SW480 (cell line): ENCODE data around the gene HTR5A.
"Not testable (repeated sequence)": the region's sequence is repeated elsewhere in the genome, so short reads cannot be mapped to it uniquely, and the experiment has no call there.

Source experiments
- DNase-seq: peaks from one replicate; pipeline ENCODE4 v3.0.0-alpha.2; 2016; ENCODE audit warnings: low spot score

Gene HTR5A

DNA sequence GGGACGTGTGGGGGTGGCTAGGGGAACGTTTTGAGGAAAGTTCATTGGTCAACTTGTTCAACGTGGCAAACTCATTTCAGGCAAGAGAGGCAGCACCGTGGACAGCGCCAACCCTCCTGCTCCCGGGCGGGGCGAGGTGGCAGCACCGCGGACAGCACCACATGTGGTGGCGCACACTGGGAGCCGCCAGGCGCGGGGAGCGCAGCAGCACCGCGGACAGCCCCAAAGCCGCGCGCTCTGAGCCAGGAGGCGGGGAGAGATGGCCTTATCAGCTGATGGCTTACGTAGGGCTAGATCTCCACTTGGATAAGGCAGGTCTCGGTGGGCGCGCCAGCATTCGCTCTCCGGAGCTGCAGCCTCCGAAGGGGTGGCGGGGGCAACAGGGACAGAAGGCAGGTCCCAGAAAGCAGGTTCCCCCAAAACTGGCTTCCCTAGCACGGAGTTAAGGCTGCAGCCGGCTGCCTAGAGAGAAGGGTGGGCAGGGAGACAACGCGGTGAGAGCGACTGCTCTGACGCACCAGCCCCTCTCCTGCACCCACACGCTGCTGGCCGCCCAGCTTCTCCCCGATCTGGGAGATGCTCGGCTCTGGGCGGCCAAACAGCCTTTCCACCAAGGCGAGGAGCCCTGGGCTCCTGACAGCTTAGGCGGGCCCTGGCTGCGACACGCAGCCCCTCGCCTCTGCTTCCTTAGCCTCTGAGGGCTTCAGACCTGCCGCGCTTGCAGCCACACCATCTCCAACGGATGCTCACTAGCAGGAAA, at the start of gene HTR5A:
Gene HTR5A (plus strand): TSS at position 333 of the 760 bp plus-strand sequence. CDS start 576 bp downstream, outside the sequence.
- peak; percentile 42 for DNase-seq

DNA sequence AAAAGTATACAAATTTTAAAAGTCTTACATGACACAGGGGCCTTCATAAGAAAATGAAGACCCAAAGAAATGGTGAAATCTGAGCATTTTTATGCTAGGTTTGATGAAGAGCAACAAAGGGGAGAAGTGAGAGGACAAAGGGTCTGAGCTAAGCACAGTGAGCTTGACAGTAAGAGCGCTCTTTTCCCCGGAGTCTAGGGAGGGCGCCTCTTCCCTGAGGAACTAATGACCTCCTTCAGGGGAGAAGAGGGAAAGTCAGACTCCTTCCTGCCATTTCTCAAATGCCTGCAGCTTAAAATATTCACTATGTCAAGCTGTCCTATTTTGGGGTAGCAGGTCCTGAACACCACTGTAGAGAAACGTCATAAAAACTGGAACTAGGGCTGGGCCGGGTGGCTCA, 49.1 kb upstream of the HTR5A start:
- no peak for DNase-seq

DNA sequence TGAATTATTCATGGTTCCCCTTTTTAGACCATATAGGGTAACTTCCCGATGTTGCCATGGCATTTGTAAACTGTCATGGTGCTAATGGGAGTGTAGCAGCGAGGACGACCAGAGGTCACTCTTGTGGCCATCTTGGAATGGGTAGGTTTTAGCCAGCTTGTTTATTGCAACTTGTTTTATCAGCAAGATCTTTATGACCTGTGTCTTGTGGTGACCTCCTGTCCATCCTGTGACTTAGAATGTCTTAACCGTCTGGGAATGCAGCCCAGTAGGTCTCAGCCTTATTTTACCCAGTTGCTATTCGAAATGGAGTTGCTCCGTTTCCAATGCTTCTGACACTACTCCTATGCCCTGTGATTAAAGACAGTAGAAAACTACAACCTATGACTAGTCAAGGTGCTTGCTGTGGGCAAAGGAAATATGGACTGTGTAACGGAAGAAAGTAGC, 48.4 kb upstream of the HTR5A start:
- no peak for DNase-seq

DNA sequence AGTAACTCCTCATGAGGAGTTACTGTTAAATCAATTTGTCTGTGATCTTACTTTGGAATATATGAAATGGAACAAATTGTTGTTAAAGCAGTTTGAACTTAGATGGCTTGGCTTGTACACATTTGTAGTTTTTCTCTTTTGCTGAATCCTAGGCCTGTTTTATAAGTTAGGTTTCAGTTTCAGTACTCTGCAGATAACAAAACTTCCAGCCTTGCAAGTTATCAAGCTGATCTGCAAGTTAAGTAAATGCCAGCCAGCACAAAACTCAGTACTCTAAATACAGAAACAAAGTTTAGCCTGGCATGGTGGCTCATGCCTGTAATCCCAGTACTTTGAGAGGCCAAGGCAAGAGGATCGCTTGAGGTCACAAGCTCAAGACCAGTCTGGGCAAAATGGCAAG, 42.2 kb upstream of the HTR5A start:
- DNase-seq: no peak

DNA sequence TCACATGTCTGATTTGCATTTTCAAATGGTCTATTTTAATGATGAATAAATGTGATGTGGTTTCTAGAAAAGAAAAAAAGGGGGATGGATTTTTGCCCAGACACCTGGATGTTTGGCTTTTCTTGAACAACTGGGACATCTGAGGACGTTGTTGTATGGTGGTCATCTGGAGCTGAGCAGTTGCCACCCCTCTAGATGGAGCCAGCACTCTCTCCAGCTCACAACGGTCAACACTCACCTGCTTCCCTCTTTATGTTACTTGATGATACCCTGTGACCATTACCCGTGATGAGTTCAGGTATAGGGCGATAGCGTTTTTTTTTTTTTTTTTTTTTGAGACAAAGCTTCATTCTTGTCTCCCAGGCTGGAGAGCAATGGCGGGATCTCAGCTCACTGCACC, 37.1 kb upstream of the HTR5A start:
- DNase-seq: peak; percentile 18

DNA sequence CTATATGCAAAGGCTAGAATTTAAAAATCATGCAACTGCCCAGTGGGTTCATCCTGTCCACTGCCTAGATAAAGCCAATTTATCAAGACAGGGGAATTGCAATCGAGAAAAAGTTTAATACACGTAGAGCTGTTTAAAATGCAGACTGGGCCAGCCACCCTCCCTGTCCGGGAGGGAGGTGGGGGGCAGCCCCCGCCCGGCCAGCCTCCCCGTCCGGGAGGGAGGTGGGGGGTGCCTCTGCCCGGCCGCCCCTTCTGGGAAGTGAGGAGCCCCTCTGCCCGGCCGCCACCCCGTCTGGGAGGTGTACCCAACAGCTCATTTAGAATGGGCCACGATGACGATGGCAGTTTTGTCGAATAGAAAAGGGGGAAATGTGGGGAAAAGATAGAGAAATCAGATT, 35.6 kb upstream of the HTR5A start:
- not testable (repeated sequence) for DNase-seq

DNA sequence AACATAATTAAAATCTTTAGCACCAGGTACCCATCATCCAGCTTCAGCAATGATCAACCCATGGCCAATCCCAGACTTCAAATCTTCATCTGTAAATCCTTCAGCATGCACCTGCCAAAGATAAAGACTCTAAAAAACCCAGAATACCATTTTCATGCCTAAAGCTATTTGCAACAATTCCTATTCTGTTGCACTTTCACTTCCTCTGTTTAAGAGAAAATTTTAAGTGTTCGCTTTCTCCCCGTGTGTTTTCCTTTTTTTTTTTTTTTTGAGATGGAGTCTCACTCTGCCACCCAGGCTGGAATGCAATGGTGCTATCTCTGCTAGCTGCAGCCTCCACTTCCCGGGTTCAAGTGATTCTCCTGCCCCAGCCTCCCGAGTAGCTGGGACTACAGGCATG, 31.8 kb upstream of the HTR5A start:
- DNase-seq: no peak

DNA sequence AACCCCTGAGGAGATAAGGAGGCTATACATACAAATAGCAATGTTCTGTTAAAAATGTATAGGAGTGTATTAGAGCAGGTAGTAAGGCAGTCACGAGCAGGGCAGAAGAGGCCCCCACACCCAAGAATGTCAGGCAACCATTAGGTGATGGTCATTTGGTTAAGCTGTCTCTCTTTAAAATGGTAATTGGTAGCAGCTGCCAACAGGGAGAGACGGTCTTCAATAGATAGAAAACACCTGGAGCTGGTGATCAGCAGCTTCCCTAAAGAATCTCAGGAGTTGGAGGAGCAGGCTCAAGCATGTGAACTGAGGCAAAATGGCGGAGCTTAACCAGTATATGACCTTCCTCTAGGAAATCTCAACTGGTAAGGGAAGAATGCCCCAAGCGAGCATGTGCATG, 26.4 kb upstream of the HTR5A start:
- no peak for DNase-seq

DNA sequence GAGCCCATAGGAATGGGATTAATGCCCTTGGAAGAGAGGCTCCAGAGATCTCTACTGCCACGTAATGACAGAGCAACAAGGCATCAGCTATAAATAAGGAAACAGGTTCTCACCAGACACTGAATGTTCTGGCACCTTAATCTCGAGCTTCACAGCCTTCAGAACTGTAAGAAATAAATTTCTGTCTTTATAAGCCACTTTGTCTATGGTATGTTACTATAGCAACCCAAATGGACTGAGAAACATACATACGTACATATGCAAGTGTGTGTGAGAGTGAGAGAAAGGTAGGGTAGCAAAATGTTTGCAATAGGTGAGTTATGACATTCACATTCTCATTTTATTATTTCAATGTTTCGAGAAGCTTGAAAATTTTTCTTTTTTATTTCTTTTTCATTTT, 22.1 kb upstream of the HTR5A start:
- DNase-seq: no peak

DNA sequence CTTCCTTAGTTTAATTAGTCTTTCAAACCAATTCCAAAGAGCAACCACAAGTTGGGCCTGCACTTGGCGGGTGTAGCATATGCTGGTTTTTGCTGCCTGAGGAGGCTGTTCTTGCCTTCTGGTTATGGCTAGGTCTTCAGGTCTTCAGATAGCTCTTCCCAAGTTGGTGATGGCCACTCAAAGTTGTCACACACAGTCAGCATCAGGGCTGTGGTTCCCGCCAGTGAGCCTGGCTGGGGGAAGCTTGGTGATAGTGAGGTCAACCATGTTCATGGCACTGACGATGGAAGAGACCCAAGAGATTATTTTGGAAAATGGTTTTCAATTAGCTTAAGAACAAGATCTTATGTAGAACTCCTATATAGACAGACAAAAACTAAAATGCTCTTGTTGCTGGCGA, 18.8 kb upstream of the HTR5A start:
- no peak for DNase-seq

DNA sequence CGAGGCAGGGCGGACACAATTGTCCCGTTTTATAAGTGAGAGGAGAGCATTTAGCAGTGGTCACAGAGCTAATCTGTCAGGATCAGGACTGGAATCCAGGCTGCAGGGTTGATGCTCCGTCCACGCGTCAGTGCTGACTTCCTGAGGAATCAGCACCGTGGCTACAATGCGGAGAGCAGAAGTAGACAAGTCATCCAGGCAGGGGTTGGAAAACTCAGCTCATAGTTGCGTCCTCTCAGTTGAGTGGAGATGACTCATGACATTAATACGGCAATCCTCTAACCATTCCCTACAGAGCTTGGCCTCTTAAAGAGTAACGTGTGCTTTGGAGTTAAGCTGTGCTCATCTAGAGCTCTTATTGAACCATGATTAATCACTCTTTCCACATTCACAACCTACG, 17.1 kb upstream of the HTR5A start:
- peak; percentile 44 for DNase-seq

DNA sequence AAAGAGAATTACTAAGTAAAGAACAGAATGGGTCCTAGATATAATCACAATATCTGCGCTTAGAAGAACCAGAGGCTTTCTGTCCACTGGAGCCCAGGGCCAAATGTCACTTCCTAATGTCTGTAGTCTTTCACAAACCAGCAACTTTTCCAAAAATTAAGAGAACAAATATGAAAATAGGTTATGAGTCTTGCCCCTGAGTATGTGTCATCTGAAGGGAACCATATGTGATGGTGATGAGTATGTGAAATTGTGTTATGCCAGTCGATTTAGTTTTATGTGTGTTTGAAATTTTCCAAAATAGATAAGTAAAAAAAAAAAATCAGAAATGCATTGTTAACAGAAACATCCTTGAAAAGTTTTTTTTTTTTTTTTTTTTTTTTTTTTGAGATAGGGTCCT, 15.4 kb upstream of the HTR5A start:
- DNase-seq: no peak

DNA sequence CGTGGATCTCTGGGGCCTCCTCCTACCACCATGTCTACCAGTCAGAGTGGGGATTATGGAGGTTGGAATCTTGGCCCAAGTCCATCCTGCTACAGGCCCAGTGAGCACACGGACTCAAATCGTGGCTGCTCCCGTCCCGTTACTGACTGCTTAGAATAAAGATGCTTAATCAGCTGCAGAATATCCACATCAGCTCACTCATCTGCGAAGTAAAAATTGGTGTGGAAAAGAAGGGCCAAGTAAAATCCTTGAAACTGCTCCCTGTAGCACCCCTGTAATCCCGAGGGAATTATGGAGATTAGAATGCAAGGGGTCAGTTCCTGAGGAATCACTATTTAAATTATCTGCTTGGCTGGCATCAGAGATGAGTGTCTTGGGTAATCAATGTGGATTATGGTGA, 13.0 kb upstream of the HTR5A start:
- no peak for DNase-seq

DNA sequence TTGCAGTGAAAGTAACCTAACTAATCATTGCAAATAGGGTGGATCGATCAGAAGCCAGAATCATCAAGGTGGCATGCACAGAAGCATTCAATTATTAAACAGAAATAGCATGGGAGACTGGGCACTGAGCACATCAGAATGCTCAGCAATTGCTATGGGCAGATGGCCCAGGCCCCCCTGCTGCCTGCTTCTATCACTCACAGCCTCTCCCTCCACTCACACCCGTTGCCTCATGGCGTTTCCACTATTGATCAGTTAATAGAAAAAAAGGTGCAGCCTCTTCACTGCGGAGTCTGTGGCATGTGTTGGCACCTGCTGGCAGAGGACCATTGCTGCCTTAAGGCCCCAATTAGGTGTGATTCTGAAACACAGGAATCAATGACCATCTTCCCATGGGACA, 11.2 kb upstream of the HTR5A start:
- DNase-seq: no peak

DNA sequence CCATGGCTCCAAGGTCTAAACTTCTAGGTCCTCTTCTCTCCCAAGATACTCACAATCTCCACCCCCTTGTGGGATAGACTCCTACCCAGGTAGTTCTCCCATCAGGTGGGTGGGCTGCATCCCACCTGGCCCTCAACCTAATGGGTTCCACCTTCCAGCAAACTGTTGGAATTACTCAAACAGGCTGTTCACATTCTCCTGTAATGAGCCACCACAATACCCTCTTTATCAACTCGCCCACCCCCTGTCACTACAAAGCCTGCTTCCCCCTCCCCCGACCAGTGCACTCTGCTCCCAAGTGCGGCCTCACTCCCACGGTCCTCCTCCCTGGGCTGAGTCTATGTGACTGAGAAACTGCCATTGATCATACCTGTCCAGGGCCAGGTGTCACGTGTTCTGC, 10.4 kb upstream of the HTR5A start:
- no peak for DNase-seq

DNA sequence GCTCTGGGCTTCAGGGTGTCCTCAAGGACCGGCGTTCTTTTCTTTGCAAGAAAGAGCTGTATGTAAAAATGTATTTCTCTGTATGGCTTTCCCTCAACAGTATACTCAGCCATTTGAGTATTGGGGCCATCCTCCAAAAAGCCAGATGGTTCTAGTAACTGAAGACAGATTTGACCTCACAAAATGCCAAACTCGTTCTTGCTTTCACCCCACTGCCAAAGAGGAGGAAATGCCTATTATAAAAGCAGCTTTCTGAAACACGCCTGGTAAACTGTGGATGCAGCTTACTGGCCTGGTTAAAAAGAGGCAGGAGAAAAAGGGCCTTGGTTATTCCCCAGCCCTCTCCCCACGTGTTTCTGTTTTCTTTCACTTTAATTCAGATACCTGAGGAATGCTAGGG, 7.7 kb upstream of the HTR5A start:
- DNase-seq: no peak

DNA sequence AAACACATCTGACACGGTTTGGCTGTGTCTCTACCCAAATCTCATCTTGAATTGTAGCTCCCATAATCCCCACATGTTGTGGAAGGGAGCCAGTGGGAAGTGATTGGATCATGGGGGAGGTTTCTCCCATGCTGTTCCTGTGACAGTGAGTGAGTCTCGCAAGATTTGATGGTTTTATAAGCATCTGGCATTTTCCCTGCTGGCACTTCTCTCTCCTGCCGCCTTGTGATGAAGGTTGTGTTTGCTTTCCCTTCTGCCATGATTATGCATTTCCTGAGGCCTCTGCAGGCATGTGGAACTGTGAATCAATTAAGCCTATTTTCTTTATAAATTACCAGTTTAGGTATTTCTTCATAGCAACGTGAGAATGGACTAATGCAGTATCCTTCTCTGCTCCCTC, 5.9 kb upstream of the HTR5A start:
- no peak for DNase-seq

DNA sequence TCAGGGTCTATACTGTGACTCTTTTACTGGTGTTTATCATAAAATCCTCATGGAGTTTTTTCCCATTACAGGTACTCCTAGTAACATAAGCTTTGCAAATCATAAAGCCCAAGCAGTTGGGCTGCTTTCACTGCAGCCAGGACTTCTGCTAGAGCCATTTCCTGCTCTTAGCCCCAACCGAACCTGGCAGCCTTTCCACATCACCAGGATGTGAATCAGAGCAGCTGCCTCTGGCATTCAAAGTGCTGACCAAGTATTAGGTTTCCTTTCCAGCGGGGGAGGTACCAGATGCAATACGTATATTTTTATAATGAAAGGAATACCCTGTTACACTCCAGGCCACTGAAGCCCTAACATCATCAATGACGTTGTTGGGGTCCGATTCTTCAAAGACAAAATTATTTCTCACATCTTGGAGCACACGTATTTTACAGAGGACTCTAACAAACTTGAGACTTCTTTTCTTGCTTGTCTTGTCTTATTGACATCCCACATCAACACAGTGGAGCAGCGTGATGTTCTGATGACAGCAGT, 3.6 kb upstream of the HTR5A start:
- peak; percentile 6 for DNase-seq

DNA sequence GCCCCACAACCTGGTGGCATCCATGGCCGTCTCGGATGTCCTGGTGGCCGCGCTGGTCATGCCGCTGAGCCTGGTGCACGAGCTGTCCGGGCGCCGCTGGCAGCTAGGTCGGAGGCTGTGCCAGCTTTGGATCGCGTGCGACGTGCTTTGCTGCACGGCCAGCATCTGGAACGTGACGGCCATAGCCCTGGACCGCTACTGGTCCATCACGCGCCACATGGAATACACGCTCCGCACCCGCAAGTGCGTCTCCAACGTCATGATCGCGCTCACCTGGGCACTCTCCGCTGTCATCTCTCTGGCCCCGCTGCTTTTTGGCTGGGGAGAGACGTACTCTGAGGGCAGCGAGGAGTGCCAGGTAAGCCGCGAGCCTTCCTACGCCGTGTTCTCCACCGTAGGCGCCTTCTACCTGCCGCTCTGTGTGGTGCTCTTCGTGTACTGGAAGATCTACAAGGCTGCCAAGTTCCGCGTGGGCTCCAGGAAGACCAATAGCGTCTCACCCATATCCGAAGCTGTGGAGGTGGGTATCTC, 1.1 kb downstream of the HTR5A start:
- DNase-seq: no peak

DNA sequence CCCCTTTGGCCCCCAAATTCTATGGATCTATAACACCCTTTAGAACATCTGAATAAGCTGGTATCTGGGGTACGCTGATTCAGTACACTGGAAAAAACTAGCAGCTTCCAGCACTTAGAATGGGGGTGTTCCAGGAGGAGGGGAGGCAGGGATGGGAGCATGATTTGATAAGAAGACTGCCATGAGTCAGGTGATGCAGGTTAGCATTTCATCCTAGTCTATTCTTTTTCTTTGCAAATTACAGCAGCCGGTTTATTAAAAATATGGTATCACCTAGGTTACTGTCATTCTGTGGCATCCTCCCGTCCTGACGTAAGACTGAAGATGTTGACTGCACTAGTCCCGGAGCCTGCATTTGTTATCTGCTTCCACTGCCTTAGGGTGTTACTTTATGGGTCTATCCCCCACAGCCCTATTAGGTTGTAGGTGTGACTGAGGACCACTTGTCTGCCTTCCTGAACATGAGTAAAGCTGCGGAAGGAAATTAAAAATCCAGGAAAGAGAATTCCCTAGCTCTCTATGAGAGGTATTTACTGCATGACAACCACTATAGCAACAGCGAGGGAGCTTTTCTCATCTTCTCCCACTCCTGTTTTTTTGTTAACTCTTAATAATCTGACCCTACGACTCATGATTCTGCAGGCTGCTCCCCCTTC, 1.9 kb downstream of the HTR5A start:
- DNase-seq: no peak

DNA sequence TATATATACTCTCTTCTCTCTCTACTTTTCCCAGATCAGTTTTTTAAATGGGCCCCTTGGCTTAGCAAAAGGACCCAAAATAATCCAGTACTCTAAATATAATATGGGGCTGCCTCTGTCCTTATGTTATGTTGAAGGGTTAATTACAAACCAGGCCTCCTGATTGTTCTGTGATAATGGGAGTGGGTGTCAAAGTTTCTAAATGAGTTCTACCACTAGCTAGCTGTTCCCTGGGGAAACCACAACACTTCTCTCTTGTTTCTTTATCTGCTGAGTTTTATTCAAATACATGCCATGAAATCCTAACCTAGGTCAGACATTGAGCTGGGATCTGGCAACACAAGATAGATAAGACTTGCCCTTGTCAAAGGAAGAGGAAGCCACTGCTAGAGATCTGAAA, 3.8 kb downstream of the HTR5A start:
- DNase-seq: no peak

DNA sequence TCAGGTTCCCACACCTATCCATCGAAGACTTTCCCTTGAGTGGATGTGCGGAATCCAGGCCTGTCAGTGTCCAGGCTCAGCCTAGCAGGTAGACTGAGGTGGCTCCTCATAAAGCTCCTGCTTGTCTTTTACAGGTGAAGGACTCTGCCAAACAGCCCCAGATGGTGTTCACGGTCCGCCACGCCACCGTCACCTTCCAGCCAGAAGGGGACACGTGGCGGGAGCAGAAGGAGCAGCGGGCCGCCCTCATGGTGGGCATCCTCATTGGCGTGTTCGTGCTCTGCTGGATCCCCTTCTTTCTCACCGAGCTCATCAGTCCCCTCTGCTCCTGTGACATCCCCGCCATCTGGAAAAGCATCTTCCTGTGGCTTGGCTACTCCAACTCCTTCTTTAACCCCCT, 13.9 kb downstream of the HTR5A start:
- DNase-seq: no peak

DNA sequence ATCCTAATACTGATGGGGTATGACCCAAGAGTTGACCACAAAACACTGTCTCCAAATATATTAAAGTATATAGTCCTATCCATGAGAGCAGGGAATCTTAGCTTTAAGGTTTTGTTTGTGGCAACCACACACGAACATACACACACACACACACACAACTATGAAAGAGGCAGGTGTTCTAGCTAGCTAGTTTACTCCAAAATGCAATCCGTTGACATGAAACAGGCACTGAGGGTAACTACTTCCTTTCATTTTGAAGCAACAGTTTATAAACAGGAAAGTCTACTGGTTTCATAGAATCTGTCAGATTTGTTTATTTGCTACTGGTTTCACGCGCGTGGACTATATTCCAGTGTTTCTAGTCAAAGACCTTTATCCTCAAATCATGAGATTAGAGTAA, 14.8 kb downstream of the HTR5A start:
- no peak for DNase-seq
